ENCODE measurements around the gene EDN1. TPM values are rescaled to one million over a fixed set of nuclear protein-coding genes. Genes with fewer than 3 reads are reported as not detected.

Gene EDN1
- total RNA-seq, 1 donor from 2014 or later = not detected

- peaks cover 8% of the 10 kb centered on the region for H3K27me3 Mint-ChIP-seq (ENCODE audit: low read depth)
- H3K4me3 Mint-ChIP-seq = no peak overlapping the region
- H3K36me3 Mint-ChIP-seq (ENCODE audit: low read depth) = no peaks in the 10 kb centered on the region
- peaks cover 15% of the 10 kb centered on the region for H3K4me1 Mint-ChIP-seq
- H3K9me3 Mint-ChIP-seq = no peaks in the 10 kb centered on the region
- no peak for TF ChIP-seq CTCF (conservative IDR thresholded peaks at IDR 0.05)
- H3K27ac Mint-ChIP-seq (ENCODE audit: unreplicated experiment) = no peak overlapping the region
- DNase-seq (ENCODE audit: low read depth, low spot score) = no peak
These were observed 48.9 kb downstream of the EDN1 start for GRCh38 chr6:12339022-12339421.

DNA sequence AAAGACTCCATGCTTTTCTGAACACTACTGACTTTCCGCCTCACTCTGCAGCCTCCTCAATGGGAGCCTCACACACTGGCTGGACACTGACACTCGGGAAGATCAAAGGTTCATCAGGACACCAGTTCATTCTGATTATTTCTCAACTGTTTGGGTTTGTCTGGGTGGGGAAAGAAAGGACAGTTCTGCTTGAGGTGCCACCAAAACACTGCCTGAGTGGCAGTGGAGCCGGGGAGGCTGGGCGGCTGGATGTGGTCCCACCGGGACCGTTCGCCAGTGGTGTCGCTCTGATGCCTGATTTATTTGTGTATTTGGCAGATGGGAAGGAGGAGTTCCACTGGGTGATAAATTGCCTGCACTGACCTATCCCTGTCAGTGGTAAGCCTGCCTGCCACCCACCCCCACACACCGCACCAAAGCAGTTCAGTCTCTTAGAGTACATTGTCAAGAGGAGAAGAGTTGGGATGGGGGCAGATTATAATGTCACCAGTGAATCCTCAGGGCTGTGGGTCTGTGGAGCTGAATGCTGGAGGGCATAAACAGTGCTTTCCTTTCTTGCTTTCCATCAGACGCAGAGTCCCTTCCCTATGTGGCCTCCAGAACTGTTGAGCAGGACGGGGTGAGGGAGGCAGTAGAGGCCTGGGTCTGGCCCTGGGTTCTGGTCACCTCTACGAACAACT lies 49.8 kb downstream of the EDN1 start:
- no peaks in the 10 kb centered on the region for H3K9me3 Mint-ChIP-seq
- H3K4me1 Mint-ChIP-seq = peaks cover 15% of the 10 kb centered on the region
- DNase-seq (ENCODE audit: low read depth, low spot score) = no peak
- H3K27me3 Mint-ChIP-seq (ENCODE audit: low read depth) = peaks cover 11% of the 10 kb centered on the region
- no peak overlapping the region for H3K27ac Mint-ChIP-seq (ENCODE audit: unreplicated experiment)
- TF ChIP-seq CTCF (conservative IDR thresholded peaks at IDR 0.05) = no peak
- no peak overlapping the region for H3K4me3 Mint-ChIP-seq
- no peaks in the 10 kb centered on the region for H3K36me3 Mint-ChIP-seq (ENCODE audit: low read depth)

DNA sequence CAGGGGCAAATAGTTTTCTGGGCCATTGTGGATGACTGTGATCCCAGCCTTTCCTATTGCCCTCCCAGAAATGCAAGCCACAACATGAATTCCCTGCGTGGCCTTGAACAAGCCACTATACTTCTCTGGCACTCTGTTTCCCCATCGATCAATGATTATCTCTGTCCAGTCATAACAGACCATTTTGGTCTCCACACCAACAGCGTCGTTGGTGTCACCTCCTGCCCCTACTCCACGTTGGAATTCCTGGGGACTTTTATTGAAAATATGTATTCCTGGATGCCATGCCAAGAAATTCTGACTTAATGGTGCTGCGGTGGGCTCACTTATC lies 50.3 kb downstream of the EDN1 start:
- Mint-ChIP-seq H3K27ac (ENCODE audit: unreplicated experiment) (no peak overlapping the region), H3K4me3 (no peak overlapping the region), H3K4me1 (peaks cover 15% of the 10 kb centered on the region), H3K27me3 (ENCODE audit: low read depth) (peaks cover 11% of the 10 kb centered on the region), H3K9me3 (no peaks in the 10 kb centered on the region), H3K36me3 (ENCODE audit: low read depth) (no peaks in the 10 kb centered on the region)
- no peak for DNase-seq (ENCODE audit: low read depth, low spot score)
- TF ChIP-seq CTCF (conservative IDR thresholded peaks at IDR 0.05) = no peak

DNA sequence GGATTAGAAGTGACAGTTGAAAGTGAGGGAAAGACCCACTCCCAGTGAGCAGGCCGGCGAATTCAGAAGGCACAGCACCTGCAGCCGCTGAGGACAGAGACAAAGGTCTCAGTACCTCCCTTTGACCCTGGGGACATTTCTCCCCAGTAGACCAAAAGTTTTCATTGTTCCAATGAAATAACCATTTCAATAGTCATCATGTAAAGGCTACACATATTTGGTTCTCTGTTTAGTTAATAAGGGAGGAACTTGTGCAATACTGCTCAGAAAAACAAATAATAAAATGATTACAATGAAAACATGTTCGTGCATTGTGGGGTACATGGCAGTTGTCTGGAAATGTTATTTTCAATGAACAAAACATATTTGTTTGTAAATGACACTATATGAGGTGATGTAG lies 52.5 kb downstream of the EDN1 start:
- Mint-ChIP-seq H3K27ac (ENCODE audit: unreplicated experiment) (no peak overlapping the region), H3K4me1 (peaks cover 15% of the 10 kb centered on the region), H3K9me3 (no peaks in the 10 kb centered on the region), H3K4me3 (no peak overlapping the region), H3K27me3 (ENCODE audit: low read depth) (peaks cover 11% of the 10 kb centered on the region), H3K36me3 (ENCODE audit: low read depth) (no peaks in the 10 kb centered on the region)
- DNase-seq (ENCODE audit: low read depth, low spot score) = no peak
- no peak for TF ChIP-seq CTCF (conservative IDR thresholded peaks at IDR 0.05)

DNA sequence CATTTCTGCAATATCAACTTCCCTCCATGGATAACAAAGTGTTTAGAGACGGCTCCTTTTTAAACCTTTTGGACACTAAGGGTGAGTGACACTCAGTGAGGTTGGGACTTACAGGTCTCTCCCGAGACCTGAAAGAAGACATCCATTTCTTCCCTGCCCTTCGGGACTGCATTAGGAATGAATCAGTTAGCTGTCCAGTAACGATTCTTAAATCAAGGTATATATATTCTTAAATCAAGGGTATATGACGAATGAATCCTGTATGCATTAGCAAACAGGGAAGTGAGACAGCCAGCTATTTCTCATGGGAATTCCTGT lies 52.9 kb downstream of the EDN1 start:
- Mint-ChIP-seq H3K4me1 (peaks cover 15% of the 10 kb centered on the region), H3K27me3 (ENCODE audit: low read depth) (peaks cover 11% of the 10 kb centered on the region), H3K36me3 (ENCODE audit: low read depth) (no peaks in the 10 kb centered on the region), H3K27ac (ENCODE audit: unreplicated experiment) (no peak overlapping the region), H3K4me3 (no peak overlapping the region), H3K9me3 (no peaks in the 10 kb centered on the region)
- TF ChIP-seq CTCF (conservative IDR thresholded peaks at IDR 0.05) = no peak
- DNase-seq (ENCODE audit: low read depth, low spot score) = no peak

All from neural crest cell (in vitro differentiated cells).